Smooth muscle cell (in vitro differentiated cells): ENCODE data around the gene LTO1. TPM values are rescaled to one million over a fixed set of nuclear protein-coding genes. Genes with fewer than 3 reads are reported as not detected.

ENCODE experiments used
- DNase-seq: peaks from one replicate; lab custom pipeline; 2025; ENCODE audit not compliant: unreplicated experiment; lab: John Stamatoyannopoulos, UW
- H2AFZ ChIP-seq: fragments of 200-600 bp; sonication (generic); 2 replicates; pipeline ENCODE4 v1.6.0; 2016; ENCODE audit warnings: antibody characterized with exemption, low read depth, mild to moderate bottlenecking
- H3F3A ChIP-seq: fragments of 200-600 bp; sonication (generic); 2 replicates; pipeline ENCODE4 v1.6.0; 2017; ENCODE audit warnings: antibody characterized with exemption, low read depth
- H3K27ac ChIP-seq: fragments of 200-600 bp; sonication (generic); 2 replicates; pipeline ENCODE4 v1.5.1; 2016; ENCODE audit warnings: low read depth, mild to moderate bottlenecking
- H3K27me3 ChIP-seq: fragments of 200-600 bp; sonication (generic); 2 replicates; pipeline ENCODE4 v1.6.1; 2016; ENCODE audit warnings: low read depth, mild to moderate bottlenecking
- H3K36me3 ChIP-seq: fragments of 200-600 bp; sonication (generic); 2 replicates; pipeline ENCODE4 v1.5.1; 2016; ENCODE audit warnings: low read depth
- H3K4me1 ChIP-seq: fragments of 200-600 bp; sonication (generic); 2 replicates; pipeline ENCODE4 v1.5.1; 2016; ENCODE audit warnings: low read depth
- H3K4me2 ChIP-seq: fragments of 200-600 bp; sonication (generic); 2 replicates; pipeline ENCODE4 v1.6.0; 2016; ENCODE audit warnings: mild to moderate bottlenecking
- H3K4me3 ChIP-seq: fragments of 200-600 bp; sonication (generic); 2 replicates; pipeline ENCODE4 v1.5.1; 2016; ENCODE audit warnings: mild to moderate bottlenecking
- H3K79me2 ChIP-seq: fragments of 200-600 bp; sonication (generic); 2 replicates; pipeline ENCODE4 v1.6.0; 2016; ENCODE audit warnings: low read depth, mild to moderate bottlenecking
- H3K9ac ChIP-seq: fragments of 200-600 bp; sonication (generic); 2 replicates; pipeline ENCODE4 v1.6.0; 2016; ENCODE audit warnings: low read depth
- H3K9me3 ChIP-seq: fragments of 200-600 bp; sonication (generic); replicated peaks from 2 replicates; pipeline ENCODE4 v1.5.1; 2016; ENCODE audit warnings: low read depth
- H4K20me1 ChIP-seq: fragments of 200-600 bp; sonication (generic); 2 replicates; pipeline ENCODE4 v1.6.0; 2016; ENCODE audit warnings: low read depth
- WGBS: methylation state at CpG from one replicate; pipeline ENCODE4 v1.1.7; 2016; ENCODE audit warnings: low lambda C conversion rate; 5-methylcytosine and 5-hydroxymethylcytosine counted together
- polyA plus RNA-seq: library from polyadenylated mRNA; unstranded; fragments of >200 nt; fragmentation: Nextera tagmentation; extraction: Ambion mirVana; gene quantifications from 2 replicates; pipeline ENCODE4 v1.2.1, GENCODE V29; 2016
- total RNA-seq: library from RNA; depleted of rRNA; stranded (reverse); fragments of >200 nt; gene quantifications from 2 replicates; pipeline ENCODE4 v1.2.3, GENCODE V29; 2014
- TF ChIP-seq, protein P1 (sequence below): fragments of 200-600 bp; sonication (generic); IDR thresholded peaks from 2 replicates; pipeline ENCODE4 v1.5.1; 2017; ENCODE audit warnings: borderline replicate concordance, mild to moderate bottlenecking, antibody characterized with exemption; ENCODE audit not compliant: insufficient read depth, poor library complexity, severe bottlenecking

LTO1 gene
- total and polyA plus RNA-seq, 2 experiments from 2014 or later, result 8.0 to 17.3 TPM

DNA sequence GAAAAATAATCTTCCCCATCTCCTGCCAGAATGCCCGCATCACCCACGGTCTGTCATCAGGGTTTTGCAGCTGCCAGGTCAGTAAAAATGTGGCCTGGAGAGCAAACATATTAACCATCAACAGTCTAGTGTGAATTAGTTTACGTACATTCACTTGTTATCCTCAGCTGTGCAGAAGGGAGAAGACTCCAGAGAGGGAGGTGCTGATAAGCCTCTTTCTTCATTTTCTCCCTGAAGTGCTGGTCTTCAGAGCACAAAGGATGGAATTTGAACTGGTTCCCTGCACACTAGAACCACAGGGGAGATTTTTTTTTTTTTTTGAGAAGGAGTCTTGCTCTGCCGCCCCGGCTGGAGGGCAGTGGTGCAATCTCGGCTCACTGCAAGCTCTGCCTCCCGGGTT lies 20.4 kb upstream of the LTO1 start:
- Histone ChIP-seq H3K9ac (no peak overlapping the region), H3K27ac (no peak overlapping the region), H3K36me3 (no peaks in the 10 kb centered on the region), H4K20me1 (no peaks in the 10 kb centered on the region), H3K27me3 (no peaks in the 10 kb centered on the region), H2AFZ (no peak overlapping the region), H3K9me3 (no peaks in the 10 kb centered on the region), H3K79me2 (no peaks in the 10 kb centered on the region), H3K4me1 (peaks cover 8% of the 10 kb centered on the region), H3K4me3 (no peak overlapping the region), H3K4me2 (no peak overlapping the region), H3F3A (no peaks in the 10 kb centered on the region)
- 92% methylated on average over 7 of the region's 7 CpGs for WGBS
- DNase-seq, result no peak
- TF ChIP-seq, protein P1, sequence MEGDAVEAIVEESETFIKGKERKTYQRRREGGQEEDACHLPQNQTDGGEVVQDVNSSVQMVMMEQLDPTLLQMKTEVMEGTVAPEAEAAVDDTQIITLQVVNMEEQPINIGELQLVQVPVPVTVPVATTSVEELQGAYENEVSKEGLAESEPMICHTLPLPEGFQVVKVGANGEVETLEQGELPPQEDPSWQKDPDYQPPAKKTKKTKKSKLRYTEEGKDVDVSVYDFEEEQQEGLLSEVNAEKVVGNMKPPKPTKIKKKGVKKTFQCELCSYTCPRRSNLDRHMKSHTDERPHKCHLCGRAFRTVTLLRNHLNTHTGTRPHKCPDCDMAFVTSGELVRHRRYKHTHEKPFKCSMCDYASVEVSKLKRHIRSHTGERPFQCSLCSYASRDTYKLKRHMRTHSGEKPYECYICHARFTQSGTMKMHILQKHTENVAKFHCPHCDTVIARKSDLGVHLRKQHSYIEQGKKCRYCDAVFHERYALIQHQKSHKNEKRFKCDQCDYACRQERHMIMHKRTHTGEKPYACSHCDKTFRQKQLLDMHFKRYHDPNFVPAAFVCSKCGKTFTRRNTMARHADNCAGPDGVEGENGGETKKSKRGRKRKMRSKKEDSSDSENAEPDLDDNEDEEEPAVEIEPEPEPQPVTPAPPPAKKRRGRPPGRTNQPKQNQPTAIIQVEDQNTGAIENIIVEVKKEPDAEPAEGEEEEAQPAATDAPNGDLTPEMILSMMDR, result no peak

DNA sequence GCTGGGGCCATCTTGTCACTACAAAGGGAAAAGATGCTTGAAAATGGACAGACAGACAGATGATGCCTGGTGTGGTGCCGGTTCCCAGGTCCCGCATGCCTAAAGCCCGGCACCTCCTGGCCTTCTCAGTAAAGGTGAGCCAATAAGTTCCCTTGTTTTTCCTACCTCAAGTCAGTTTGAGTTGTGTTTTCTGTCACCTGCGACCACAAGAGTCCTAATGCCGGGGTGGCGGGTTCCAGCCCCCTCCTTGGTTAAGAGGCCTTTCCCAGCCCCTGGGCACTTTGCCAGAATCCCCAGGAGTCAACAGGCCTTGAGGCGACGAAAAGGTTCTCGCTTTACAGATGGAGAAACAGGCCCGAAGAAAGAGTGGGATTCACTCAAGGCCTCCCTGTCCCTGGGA lies 19.6 kb upstream of the LTO1 start:
- Histone ChIP-seq H3K79me2 (no peaks in the 10 kb centered on the region), H3K27me3 (no peaks in the 10 kb centered on the region), H3K9me3 (no peaks in the 10 kb centered on the region), H3K9ac (no peak overlapping the region), H3K4me2 (no peak overlapping the region), H3K4me3 (no peak overlapping the region), H3K4me1 (no peaks in the 10 kb centered on the region), H2AFZ (no peak overlapping the region), H3K27ac (no peak overlapping the region), H4K20me1 (no peaks in the 10 kb centered on the region), H3F3A (no peaks in the 10 kb centered on the region), H3K36me3 (no peaks in the 10 kb centered on the region)
- TF ChIP-seq, protein P1, result no peak
- DNase-seq, result no peak
- WGBS, result 88% methylated on average over 10 of the region's 10 CpGs

DNA sequence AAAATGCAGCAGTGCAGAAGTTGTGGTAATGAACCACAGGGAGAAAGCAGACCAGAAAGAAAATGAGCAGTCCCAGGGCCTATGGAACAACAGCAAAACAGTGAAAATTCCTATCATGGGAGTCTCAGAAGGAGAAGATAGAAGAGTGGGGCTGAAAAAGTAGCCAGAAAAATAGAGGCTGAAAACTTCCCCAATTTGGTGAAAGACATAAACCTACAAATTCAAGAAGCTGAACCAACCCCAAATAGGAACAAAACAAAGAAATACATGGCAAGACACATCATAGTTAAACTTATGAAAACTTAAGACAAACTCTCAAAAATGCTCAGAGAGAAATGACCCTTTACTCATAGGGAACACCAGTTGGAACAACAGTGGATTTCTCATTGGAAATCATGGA lies 17.3 kb upstream of the LTO1 start:
- Histone ChIP-seq H3K9ac (no peak overlapping the region), H3K27ac (no peak overlapping the region), H3K27me3 (no peaks in the 10 kb centered on the region), H2AFZ (no peak overlapping the region), H3K9me3 (no peaks in the 10 kb centered on the region), H3K4me2 (no peak overlapping the region), H3F3A (no peaks in the 10 kb centered on the region), H3K79me2 (no peaks in the 10 kb centered on the region), H4K20me1 (no peaks in the 10 kb centered on the region), H3K36me3 (no peaks in the 10 kb centered on the region), H3K4me3 (no peak overlapping the region), H3K4me1 (no peaks in the 10 kb centered on the region)
- TF ChIP-seq, protein P1, result no peak
- no peak for DNase-seq

DNA sequence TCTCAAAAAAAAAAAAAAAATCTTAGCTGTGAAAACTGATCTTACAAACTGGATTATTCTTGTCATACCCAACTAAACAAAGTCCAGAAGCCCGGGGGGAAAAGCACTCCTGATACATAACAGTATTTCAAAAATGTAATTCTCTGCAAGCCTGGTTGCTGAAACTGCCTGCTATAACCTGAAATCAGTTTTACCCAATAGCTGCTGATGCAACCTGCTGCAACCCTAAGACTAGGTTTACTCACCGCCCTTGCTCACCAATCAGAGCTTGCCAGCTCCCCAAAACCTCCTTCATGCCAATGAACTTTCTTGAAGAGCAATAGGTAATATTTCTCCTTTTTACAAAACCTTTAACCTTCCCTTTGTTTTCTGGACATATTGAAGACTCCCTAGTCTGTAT lies 16.3 kb upstream of the LTO1 start:
- H2AFZ ChIP-seq, result no peak overlapping the region
- 93% methylated on average over 2 of the region's 2 CpGs for WGBS
- no peak overlapping the region for H3K27ac ChIP-seq
- H3F3A ChIP-seq, result no peaks in the 10 kb centered on the region
- H3K79me2 ChIP-seq, result no peaks in the 10 kb centered on the region
- no peak overlapping the region for H3K9ac ChIP-seq
- no peaks in the 10 kb centered on the region for H3K4me1 ChIP-seq
- no peak overlapping the region for H3K4me3 ChIP-seq
- H3K36me3 ChIP-seq, result no peaks in the 10 kb centered on the region
- TF ChIP-seq, protein P1, result no peak
- no peaks in the 10 kb centered on the region for H4K20me1 ChIP-seq
- H3K27me3 ChIP-seq, result no peaks in the 10 kb centered on the region
- DNase-seq, result no peak
- no peak overlapping the region for H3K4me2 ChIP-seq
- no peaks in the 10 kb centered on the region for H3K9me3 ChIP-seq
